GM12801 (cell line): ENCODE data around the gene IRAK2.

Source experiments
- CTCF ChIP-seq: IDR thresholded peaks from one replicate; pipeline ENCODE4 v1.5.1; 2011; ENCODE audit warnings: control low read depth; ENCODE audit not compliant: insufficient read length; ENCODE audit errors: extremely low read depth

The IRAK2 gene

GRCh38 chr3:10196389-10197052, 31.8 kb downstream of the IRAK2 start:
- TF ChIP-seq CTCF, result no peak

GRCh38 chr3:10198226-10198625, 33.5 kb downstream of the IRAK2 start:
- no peak for TF ChIP-seq CTCF

- no peak for TF ChIP-seq CTCF
Measured at GRCh38 chr3:10198761-10199649, 34.3 kb downstream of the IRAK2 start.

GRCh38 chr3:10204921-10205320, 40.2 kb downstream of the IRAK2 start:
- no peak for TF ChIP-seq CTCF

DNA sequence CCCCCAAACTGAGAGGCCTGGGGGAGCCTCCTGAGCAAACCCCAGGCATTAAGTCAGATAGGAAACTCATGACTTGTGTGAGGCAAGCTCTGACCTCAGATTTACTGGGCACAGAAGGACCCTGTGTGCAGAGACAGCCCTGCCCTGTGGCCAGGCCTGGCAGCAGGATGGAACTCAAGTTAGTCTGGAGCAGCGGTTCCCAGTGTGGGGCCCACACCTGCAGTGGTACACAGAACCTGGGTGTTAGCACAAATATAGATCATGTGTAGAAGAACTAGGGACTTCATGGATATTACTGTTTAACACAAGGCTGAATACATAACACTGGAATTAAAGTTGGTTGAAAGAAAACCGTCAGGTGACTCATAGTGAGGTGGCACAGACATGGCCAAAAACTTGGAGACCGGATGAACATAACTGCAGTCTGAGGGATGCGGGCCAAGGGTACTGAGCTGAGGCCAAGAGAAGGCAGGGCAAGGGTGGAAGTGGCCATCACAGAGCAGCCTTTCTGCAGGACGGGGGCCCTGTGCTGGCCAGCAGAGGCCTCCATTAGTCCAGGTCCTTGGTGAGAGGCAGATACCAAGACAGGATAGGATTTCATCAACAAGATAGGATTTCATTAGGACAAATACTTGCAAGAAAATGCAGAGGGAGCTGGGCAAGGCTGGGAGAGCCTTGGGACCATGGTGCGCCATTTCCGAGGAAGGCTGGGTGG, 40.9 kb downstream of the IRAK2 start:
- no peak for TF ChIP-seq CTCF

DNA sequence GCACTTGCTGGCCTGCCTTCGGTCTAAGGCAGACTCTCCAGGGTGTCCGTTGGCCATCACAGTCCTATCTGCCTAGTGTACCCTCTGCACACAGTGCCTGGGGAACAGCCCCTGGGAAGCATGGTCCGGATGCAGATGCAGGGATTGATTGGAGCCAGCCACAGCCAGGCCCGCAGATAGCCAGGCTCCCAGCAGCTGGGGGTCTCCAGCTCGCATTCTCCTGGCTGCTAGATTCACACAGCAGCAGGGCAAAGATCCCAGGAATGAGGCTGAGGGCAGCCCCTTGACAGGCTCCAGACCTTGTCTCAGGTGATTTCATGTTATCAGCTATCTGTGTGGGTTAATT, 41.4 kb downstream of the IRAK2 start:
- no peak for TF ChIP-seq CTCF

- no peak for TF ChIP-seq CTCF
Measured at GRCh38 chr3:10213156-10213792, 48.6 kb downstream of the IRAK2 start.
